Ovary (tissue), 9 donors: ENCODE results near the gene ADCY1. TPM values are rescaled to one million over a fixed set of nuclear protein-coding genes. Genes with fewer than 3 reads are reported as not detected.

ENCODE experiments used
- DNase-seq, 5 donors: peaks; one replicate each; pipeline ENCODE4 v3.0.0-alpha.2; 2019 to 2020
- H3K27ac ChIP-seq, 2 donors: fragments of 200-600 bp; one replicate each; pipeline versions ENCODE4 v1.5.1 to v1.8.0; 2019 to 2022
- H3K27me3 ChIP-seq: fragments of 200-600 bp; one replicate; pipeline ENCODE4 v1.8.0; 2022
- H3K36me3 ChIP-seq: fragments of 200-600 bp; sonication (generic); one replicate; pipeline ENCODE4 v1.5.1; 2019
- H3K4me1 ChIP-seq: one replicate; pipeline ENCODE4 v1.8.1; 2013; ENCODE audit warnings: mild to moderate bottlenecking, moderate library complexity; ENCODE audit not compliant: insufficient read depth
- H3K4me3 ChIP-seq: fragments of 200-600 bp; sonication (generic); one replicate; pipeline ENCODE4 v1.5.1; 2017
- H3K9me3 ChIP-seq, 2 donors: fragments of 200-600 bp in 1 of 2; sonication (generic) in 1 of 2; one replicate each; pipeline versions ENCODE4 v1.5.1 to v1.8.1; 2013 to 2019; ENCODE audit warnings: mild to moderate bottlenecking in 1 of 2, moderate library complexity in 1 of 2
- CTCF ChIP-seq, 3 donors: fragments of 450-650 bp in 2 of 3; fragments of 200-600 bp in 1 of 3; IDR thresholded peaks; one replicate each; pipeline versions ENCODE4 v1.5.1 to v1.8.0; 2016 to 2022; ENCODE audit warnings: antibody characterized with exemption in 3 of 3, mild to moderate bottlenecking in 1 of 3
- EP300 ChIP-seq: sonication (generic); formaldehyde crosslinking; IDR thresholded peaks from one replicate; pipeline ENCODE4 v1.6.1; 2017; ENCODE audit warnings: antibody characterized with exemption
- POLR2A ChIP-seq: fragments of 450-650 bp; IDR thresholded peaks from one replicate; pipeline ENCODE4 v1.6.1; 2017; ENCODE audit warnings: antibody characterized with exemption, mild to moderate bottlenecking, moderate library complexity
- WGBS, 3 donors: extraction: QIAGEN DNeasy Blood & Tissue Kit in 1 of 3; methylation state at CpG; one replicate each; pipeline versions ENCODE4 v1.1.5 to v1.1.7; 2013 to 2017; 5-methylcytosine and 5-hydroxymethylcytosine counted together
- intact Hi-C, 4 donors: fragments of 100-400 bp; cut with DNase I; formaldehyde crosslinking; loops; one replicate each; pipeline versions ENCODE4 v1.11.0 to v1.15.1; 2022 to 2023
- polyA plus RNA-seq, 2 donors: library from polyadenylated mRNA; stranded (reverse); fragments of 200-250 nt in 1 of 2; fragments of 350-450 nt in 1 of 2; fragmentation: Illumina TruSeq in 1 of 2; extraction: RNeasy Lipid Tissue Mini Kit (QIAGEN cat#74804) in 1 of 2; gene quantifications; one replicate each; pipeline ENCODE4 v1.2.3, GENCODE V29; 2013 to 2014
- total RNA-seq, 7 donors: library from RNA; depleted of rRNA in 2 of 7; stranded (reverse); fragments of >200 nt in 2 of 7; fragmentation: NEBNext Ultra II Directional in 3 of 7; extraction: Animal tissue kit (Norgen Biotek cat#: 25700) in 3 of 7; gene quantifications; one replicate each; pipeline versions ENCODE4 v1.1.0 to v1.2.4, GENCODE V29; 2016 to 2023
- donor health status: DM: no; HTN: no; CAD: no; lungs with moderate emphysema.
- donor health status: DM: no; HTN: no; CAD: no.
- donor health status: Bipolar disorder and iron deficiency.
- donor health status: DM: yes; HTN: yes; CAD: no.
- donor health status: DM: no; HTN: no; CAD: no.
- donor health status: DM: yes; HTN: yes; CAD: no.

ADCY1 gene
- total and polyA plus RNA-seq, 9 donors = 0.40 to 3.7 (median 1.7) TPM

GRCh38 chr7:45590679-45591057 is 16.5 kb downstream of the ADCY1 start:
- H3K4me3 ChIP-seq = no peak overlapping the region
- H3K4me1 ChIP-seq = no peaks in the 10 kb centered on the region
- 19 to 22% (median 20%) methylated on average over 5 of the region's 5 CpGs for WGBS, 3 donors
- TF ChIP-seq POLR2A (no peak), EP300 (no peak), CTCF (IDR thresholded peaks at IDR 0.05) (no peak)
- DNase-seq = peak in 1 of 5 donors; percentile 8
- no peaks in the 10 kb centered on the region for H3K27me3 ChIP-seq
- no peaks in the 10 kb centered on the region for H3K9me3 ChIP-seq
- intact Hi-C loops = no loop called here
- H3K36me3 ChIP-seq = no peaks in the 10 kb centered on the region
- H3K27ac ChIP-seq = no peak overlapping the region

- intact Hi-C loops = no loop called here
- H3K9me3 ChIP-seq = no peaks in the 10 kb centered on the region
- peak in 1 of 5 donors; percentile 2 for DNase-seq
- no peak overlapping the region for H3K27ac ChIP-seq
- no peaks in the 10 kb centered on the region for H3K4me1 ChIP-seq
- H3K4me3 ChIP-seq = no peak overlapping the region
- H3K36me3 ChIP-seq = no peaks in the 10 kb centered on the region
- WGBS, 3 donors = 79 to 87% (median 86%) methylated on average over 11 of the region's 11 CpGs
- TF ChIP-seq CTCF (IDR thresholded peaks at IDR 0.05) (no peak), EP300 (no peak), POLR2A (no peak)
- H3K27me3 ChIP-seq = no peaks in the 10 kb centered on the region
Measured at GRCh38 chr7:45591101-45591906, 17.1 kb downstream of the ADCY1 start.

- no peak overlapping the region for H3K4me3 ChIP-seq
- intact Hi-C loops = no loop called here
Measured at GRCh38 chr7:45592230-45592991, 18.2 kb downstream of the ADCY1 start.

More at GRCh38 chr7:45592230-45592991, 18.2 kb downstream of the ADCY1 start:
- Histone ChIP-seq H3K9me3 (no peaks in the 10 kb centered on the region), H3K27ac (no peak overlapping the region), H3K4me1 (no peaks in the 10 kb centered on the region), H3K27me3 (no peaks in the 10 kb centered on the region), H3K36me3 (no peaks in the 10 kb centered on the region)
- DNase-seq = peak in 2 of 5 donors; percentile 7 to 14
- 85 to 89% (median 87%) methylated on average over 24 of the region's 24 CpGs for WGBS, 3 donors
- TF ChIP-seq CTCF (IDR thresholded peaks at IDR 0.05) (no peak), EP300 (no peak), POLR2A (no peak)
